GM12892 (cell line): ENCODE data around the gene WDR88.

Source experiments
- POLR2A ChIP-seq: IDR thresholded peaks from 2 replicates; pipeline ENCODE4 v1.6.1; 2011; ENCODE audit warnings: low read depth, low read length, control low read depth
- POLR2AphosphoS5 ChIP-seq: IDR thresholded peaks from 2 replicates; pipeline ENCODE4 v1.6.1; 2011; ENCODE audit warnings: low read depth, low read length, control low read depth
- TAF1 ChIP-seq: IDR thresholded peaks from 2 replicates; pipeline ENCODE4 v1.6.1; 2011; ENCODE audit warnings: low read depth, mild to moderate bottlenecking, control low read depth, low read length, borderline replicate concordance

GRCh38 chr19:33175156-33175782 lies 43.4 kb downstream of the WDR88 start:
- TF ChIP-seq POLR2AphosphoS5 (no peak), POLR2A (no peak), TAF1 (no peak)
